ENCODE data around the gene C14orf39.
"Not testable (repeated sequence)": the region's sequence is repeated elsewhere in the genome, so short reads cannot be mapped to it uniquely, and the experiment has no call there.

The C14orf39 gene

GRCh38 chr14:60502541-60502940, 16.7 kb upstream of the C14orf39 start:
- no peak for DNase-seq
- intact Hi-C loops (cut with DNase I), result no loop called here

GRCh38 chr14:60495946-60496345, 10.1 kb upstream of the C14orf39 start:
- intact Hi-C loops (cut with DNase I), result no loop called here
- no peak for DNase-seq

- intact Hi-C loops (cut with DNase I), result no loop called here
- DNase-seq, result no peak
Measured at GRCh38 chr14:60490270-60490669, 4.4 kb upstream of the C14orf39 start.

- intact Hi-C loops (cut with DNase I), result loop anchor here (10.0 kb wide), 1 partner anchor 133 kb away; no protein-coding TSS in a partner anchor
- no peak for DNase-seq
Measured at GRCh38 chr14:60488175-60488574, 2.3 kb upstream of the C14orf39 start.

GRCh38 chr14:60487211-60487610, 1.3 kb upstream of the C14orf39 start:
- intact Hi-C loops (cut with DNase I), result loop anchor here (10.0 kb wide), 1 partner anchor 132 kb away; no protein-coding TSS in a partner anchor
- no peak for DNase-seq

- intact Hi-C loops (cut with DNase I), result loop anchor here (10.0 kb wide), 1 partner anchor 130 kb away; no protein-coding TSS in a partner anchor
- DNase-seq, result no peak
Measured at GRCh38 chr14:60485057-60485597, 736 bp downstream of the C14orf39 start.

- DNase-seq, result no peak
- intact Hi-C loops (cut with DNase I), result loop anchor here (10.0 kb wide), 1 partner anchor 128 kb away; no protein-coding TSS in a partner anchor
Measured at GRCh38 chr14:60482743-60483142, 3.1 kb downstream of the C14orf39 start.

GRCh38 chr14:60480248-60480647, 5.6 kb downstream of the C14orf39 start:
- intact Hi-C loops (cut with DNase I), result loop anchor here (10.0 kb wide), 1 partner anchor 125 kb away; no protein-coding TSS in a partner anchor
- not testable (repeated sequence) for DNase-seq

- intact Hi-C loops (cut with DNase I), result no loop called here
- DNase-seq, result no peak
Measured at GRCh38 chr14:60455875-60456274, 30.0 kb downstream of the C14orf39 start.

- intact Hi-C loops (cut with DNase I), result no loop called here
- DNase-seq, result no peak
Measured at GRCh38 chr14:60430276-60430675, 55.6 kb downstream of the C14orf39 start.

GRCh38 chr14:60420050-60420449, 65.8 kb downstream of the C14orf39 start:
- intact Hi-C loops (cut with DNase I), result no loop called here
- no peak for DNase-seq

- intact Hi-C loops (cut with DNase I), result not testable (repeated sequence)
Measured at GRCh38 chr14:60397550-60397949, 88.3 kb downstream of the C14orf39 start.

GRCh38 chr14:60396718-60397343, 89.0 kb downstream of the C14orf39 start:
- intact Hi-C loops (cut with DNase I), result no loop called here
- no peak for DNase-seq

More at GRCh38 chr14:60397550-60397949, 88.3 kb downstream of the C14orf39 start:
- DNase-seq, result peak in 1 of 10 donors; percentile 37
